COLO668 (cell line): ENCODE measurements around the gene RASAL3.
"Not testable (repeated sequence)": the region's sequence is repeated elsewhere in the genome, so short reads cannot be mapped to it uniquely, and the experiment has no call there.

ENCODE experiments used
- DNase-seq: peaks from one replicate; lab custom pipeline; 2025; ENCODE audit not compliant: unreplicated experiment; lab: John Stamatoyannopoulos, UW

RASAL3 gene

GRCh38 chr19:15464394-15465385, at the start of gene RASAL3:
RASAL3 (minus strand) TSS chr19:15464544; CDS start chr19:15464358, 186 bp downstream.
- DNase-seq, result no peak

- DNase-seq, result no peak
These were observed 47.5 kb upstream of the RASAL3 start for GRCh38 chr19:15511671-15512424.

- no peak for DNase-seq
These were observed 43.8 kb upstream of the RASAL3 start, which contains the start of gene CYP4F22 for GRCh38 chr19:15508035-15508710. CYP4F22 (plus strand) TSS chr19:15508525; CDS start chr19:15525337, 16,812 bp downstream.

GRCh38 chr19:15507068-15508034, 43.0 kb upstream of the RASAL3 start:
- no peak for DNase-seq

GRCh38 chr19:15506074-15506571, 41.8 kb upstream of the RASAL3 start:
- DNase-seq, result no peak

GRCh38 chr19:15502264-15502663, 37.9 kb upstream of the RASAL3 start:
- no peak for DNase-seq

GRCh38 chr19:15501596-15501995, 37.3 kb upstream of the RASAL3 start:
- DNase-seq, result no peak

GRCh38 chr19:15498910-15499309, 34.6 kb upstream of the RASAL3 start:
- DNase-seq, result no peak

- no peak for DNase-seq
These were observed 34.0 kb upstream of the RASAL3 start for GRCh38 chr19:15498156-15498858.

- DNase-seq, result no peak
These were observed 30.8 kb upstream of the RASAL3 start for GRCh38 chr19:15495151-15495550.

- no peak for DNase-seq
These were observed 24.3 kb upstream of the RASAL3 start for GRCh38 chr19:15488489-15489226.

GRCh38 chr19:15487038-15487437, 22.7 kb upstream of the RASAL3 start:
- DNase-seq, result no peak

GRCh38 chr19:15485768-15486167, 21.4 kb upstream of the RASAL3 start:
- DNase-seq, result not testable (repeated sequence)

GRCh38 chr19:15480996-15481395, 16.7 kb upstream of the RASAL3 start:
- not testable (repeated sequence) for DNase-seq

GRCh38 chr19:15479391-15480345, 15.3 kb upstream of the RASAL3 start, which contains the start of gene PGLYRP2:
PGLYRP2 (minus strand) TSS chr19:15479501; CDS start chr19:15479371, 130 bp downstream.
- DNase-seq, result no peak

GRCh38 chr19:15476325-15476724, 12.0 kb upstream of the RASAL3 start:
- no peak for DNase-seq

GRCh38 chr19:15475611-15476010, 11.3 kb upstream of the RASAL3 start:
- DNase-seq, result no peak
